Skeletal muscle cell (primary cell): Measurements from ENCODE around the gene UGCG.
"Not testable (repeated sequence)": the region's sequence is repeated elsewhere in the genome, so short reads cannot be mapped to it uniquely, and the experiment has no call there.

Source experiments
- DNase-seq: peaks from one replicate; pipeline ENCODE4 v3.0.0-alpha.2; 2010; ENCODE audit warnings: low read depth
- H3K4me3 ChIP-seq: 2 replicates; pipeline ENCODE4 v1.5.1; 2011; ENCODE audit warnings: low read depth, mild to moderate bottlenecking, control low read depth, low read length, moderate library complexity

Gene UGCG

DNA sequence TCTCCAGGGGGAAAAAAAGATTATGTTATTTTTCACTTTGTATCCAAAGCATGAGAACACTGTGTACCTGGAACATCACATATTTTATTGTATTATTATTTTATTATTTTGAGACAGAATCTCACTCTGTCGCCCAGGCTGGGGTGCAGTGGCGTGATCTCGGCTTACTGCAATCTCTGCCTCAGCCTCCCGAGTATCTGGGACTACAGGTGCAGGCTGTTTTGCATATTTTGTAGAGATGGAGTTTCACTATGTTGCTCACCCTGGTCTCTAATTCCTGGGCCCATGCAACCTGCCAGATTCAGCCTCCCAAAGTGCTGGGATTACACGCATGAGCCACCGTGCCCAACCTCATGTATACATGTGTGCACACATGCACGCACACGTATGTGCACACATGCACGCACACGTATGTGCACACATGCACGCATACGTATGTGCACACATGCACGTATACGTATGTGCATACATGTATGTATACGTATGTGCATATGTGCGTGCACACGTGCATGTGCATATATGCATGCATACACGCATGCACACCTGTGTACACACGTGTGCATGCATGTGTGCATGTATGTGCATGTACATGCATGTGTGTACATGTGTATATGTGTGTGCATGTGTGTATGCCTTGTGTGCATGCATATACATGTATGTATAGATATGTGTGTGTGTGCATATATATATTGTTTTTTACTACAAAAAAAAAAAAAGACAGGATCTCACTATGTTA is 9.5 kb upstream of the UGCG start:
- H3K4me3 ChIP-seq, result no peak overlapping the region
- no peak for DNase-seq

GRCh38 chr9:111890334-111890733 is 6.3 kb upstream of the UGCG start:
- H3K4me3 ChIP-seq, result no peak overlapping the region
- DNase-seq, result no peak

DNA sequence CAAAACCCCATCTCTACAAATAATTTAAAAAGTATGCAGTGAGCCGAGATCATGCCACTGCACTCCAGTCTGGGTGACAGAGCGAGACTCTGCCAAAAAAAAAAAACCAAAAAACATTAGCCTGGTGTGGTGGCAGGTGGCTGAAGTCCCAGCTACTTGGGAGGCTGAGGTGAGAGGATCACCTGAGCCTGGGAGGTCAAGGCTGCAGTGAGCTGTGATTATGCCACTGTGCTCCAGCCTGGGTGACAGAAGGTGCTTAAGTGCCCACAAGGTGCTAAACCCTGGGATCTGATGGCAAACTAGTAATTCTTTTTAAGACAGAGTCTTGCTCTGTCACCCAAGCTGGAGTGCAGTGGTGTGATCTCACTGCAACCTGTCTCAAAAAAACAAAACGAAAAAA is 5.7 kb upstream of the UGCG start:
- H3K4me3 ChIP-seq, DNase-seq: not testable (repeated sequence)

DNA sequence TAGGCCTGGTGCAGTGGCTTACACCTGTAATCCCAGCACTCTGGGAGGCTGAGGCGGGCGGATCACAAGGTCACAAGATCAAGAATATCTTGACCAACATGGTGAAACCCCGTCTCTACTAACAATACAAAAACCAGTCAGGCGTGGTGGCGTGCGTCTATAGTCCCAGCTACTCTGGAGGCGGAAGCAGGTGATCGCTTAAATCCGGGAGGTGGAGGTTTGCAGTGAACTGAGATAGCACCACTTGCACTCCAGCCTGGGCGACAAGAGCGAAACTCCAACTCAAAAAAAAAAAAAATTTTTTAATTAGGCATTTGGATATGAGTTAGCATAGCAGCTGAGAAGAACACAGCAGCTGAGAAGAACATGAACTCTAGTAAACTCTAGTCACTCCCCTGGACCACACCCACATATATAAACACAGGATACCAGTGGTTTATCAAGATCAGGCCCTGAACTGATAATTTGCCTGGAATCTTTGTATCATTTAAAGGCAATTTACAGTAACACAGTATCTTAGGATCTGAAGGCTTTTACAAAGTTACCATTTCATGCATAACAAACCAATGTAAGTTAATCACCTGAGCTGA is 4.6 kb upstream of the UGCG start:
- no peak overlapping the region for H3K4me3 ChIP-seq
- DNase-seq, result no peak

GRCh38 chr9:111896942-111897600 is 457 bp downstream of the UGCG start:
- peak; percentile 31 for DNase-seq
- peak overlapping the region; percentile 81 for H3K4me3 ChIP-seq

GRCh38 chr9:111897601-111898137 is 1.1 kb downstream of the UGCG start:
- DNase-seq, result no peak
- H3K4me3 ChIP-seq, result peak overlapping the region; percentile 81

GRCh38 chr9:111898331-111899096 is 1.9 kb downstream of the UGCG start:
- DNase-seq, result no peak
- H3K4me3 ChIP-seq, result peak overlapping the region; percentile 81

DNA sequence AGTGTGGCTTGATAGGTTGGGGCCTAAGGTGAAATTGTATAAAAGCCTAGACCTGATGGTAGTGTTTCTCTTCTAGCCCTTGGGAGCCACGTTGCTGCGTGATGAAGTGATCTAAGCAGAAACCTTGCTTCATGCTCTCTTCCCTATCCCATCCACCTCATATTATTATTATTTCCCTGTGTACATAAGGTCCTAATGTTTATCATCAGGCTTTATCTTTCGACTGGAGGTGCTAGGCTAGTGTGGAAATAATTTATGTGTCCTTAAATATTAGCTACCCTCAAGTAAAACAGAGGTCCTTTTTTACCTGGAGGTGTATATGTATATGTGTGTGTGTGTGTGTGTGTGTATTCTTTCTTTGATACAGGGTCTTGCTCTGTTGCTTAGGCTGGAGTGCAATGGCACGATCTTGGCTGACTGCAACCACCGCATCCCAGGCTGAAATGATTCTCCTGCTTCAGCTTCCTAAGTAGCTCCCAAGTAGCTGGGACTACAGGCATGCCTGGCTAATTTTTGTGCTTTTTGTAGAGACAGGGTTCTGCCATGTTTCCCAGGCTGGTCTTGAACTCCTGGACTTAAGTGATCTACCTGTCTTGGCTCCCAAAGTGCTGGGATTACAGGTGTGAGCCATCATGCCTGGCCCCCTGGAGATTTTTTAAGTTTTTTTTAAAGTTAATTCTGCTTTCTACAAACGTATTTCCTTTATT is 3.7 kb downstream of the UGCG start:
- peak overlapping the region; percentile 81 for H3K4me3 ChIP-seq
- no peak for DNase-seq

DNA sequence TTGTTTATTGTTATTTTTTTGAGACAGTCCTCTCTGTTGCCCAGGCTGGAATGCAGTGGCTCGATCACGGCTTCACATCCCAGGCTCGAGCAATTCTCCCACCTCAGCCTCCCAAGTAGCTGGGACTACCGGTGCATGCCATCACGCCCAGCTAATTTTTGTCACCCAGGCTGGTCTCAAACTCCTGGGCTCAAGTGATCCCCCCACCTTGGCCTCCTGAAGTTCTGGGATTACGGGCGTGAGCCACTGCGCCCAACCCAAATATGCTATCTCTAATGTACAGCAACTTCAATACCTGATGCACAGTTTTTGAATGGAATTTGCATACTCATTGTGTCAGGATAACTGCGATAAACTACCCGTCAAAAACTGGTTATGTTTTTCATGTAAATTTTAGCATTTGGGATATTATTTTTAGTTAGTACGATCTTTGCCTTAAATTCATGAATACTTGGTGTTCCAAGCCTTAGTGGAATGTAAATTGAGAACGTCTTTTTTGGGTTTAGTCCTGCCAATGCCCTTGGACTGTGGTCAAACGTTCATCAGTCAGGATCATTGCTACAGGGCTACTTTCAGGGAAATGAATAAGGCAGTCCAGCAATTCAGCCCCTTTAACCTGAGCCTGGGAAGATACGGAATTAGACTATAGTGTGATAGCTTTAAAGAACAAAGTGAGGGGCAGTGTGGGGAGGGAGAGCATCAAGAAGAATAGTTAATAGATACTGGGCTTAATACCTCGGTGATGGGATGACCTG is 4.4 kb downstream of the UGCG start:
- DNase-seq, result no peak
- H3K4me3 ChIP-seq, result peak overlapping the region; percentile 81

DNA sequence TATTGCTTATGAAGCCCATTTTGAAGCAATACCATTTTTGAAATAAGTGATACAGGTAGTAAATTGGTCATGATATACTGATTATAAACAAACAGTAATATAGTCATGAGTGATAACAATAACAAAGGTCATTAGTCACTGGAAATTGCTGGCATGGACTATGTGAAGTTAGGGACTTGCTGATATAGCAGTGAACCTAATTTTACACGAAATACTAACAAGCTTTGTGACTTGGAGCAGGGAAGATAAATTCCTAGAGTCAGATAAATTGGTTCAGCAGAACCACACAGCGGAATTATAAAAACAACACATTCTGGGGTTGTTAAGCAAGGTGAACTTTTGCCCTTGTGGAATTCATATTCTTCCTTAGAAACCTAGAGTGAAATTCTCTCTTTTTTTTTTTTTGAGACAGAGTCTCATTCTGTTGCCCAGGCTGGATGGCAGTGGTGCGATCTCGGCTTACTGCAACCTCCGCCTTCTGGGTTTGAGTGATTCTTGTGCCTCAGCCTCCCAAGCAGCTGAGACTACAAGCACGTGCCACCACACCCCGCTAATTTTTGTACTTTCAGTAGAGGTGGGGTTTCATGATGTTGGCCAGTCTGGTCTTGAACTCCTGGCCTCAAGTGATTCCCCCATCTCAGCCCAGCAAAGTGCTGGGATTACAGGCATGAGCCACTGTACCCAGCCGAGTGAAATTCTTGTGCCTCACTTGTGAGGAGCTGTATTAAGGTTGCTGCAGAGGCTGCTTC is 6.0 kb downstream of the UGCG start:
- peak overlapping the region; percentile 81 for H3K4me3 ChIP-seq
- DNase-seq, result no peak

GRCh38 chr9:111903535-111903934 is 6.9 kb downstream of the UGCG start:
- DNase-seq, result not testable (repeated sequence)

DNA sequence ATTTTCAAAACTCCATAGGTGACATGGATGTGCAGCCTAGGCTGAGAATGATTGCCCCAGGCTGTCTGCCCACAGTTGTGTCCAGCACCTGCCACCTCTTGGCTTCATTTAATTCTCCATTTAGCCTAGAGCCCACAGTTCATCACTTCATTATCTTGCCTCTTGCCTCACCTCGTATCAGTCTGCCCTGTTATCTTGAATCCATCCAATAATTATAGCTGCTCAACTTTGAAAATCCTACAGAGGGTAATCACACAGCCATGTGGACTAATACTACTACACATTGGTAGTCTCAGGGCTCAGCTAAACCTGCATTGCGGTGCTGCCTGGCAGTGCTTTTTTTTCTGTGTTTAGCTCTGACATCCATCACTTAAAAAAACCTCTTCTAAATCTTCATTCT is 7.4 kb downstream of the UGCG start:
- no peak overlapping the region for H3K4me3 ChIP-seq
- no peak for DNase-seq

More at GRCh38 chr9:111903535-111903934, 6.9 kb downstream of the UGCG start:
- not testable (repeated sequence) for H3K4me3 ChIP-seq

- DNase-seq, result no peak
- H3K4me3 ChIP-seq, result no peak overlapping the region
Observed at GRCh38 chr9:111904891-111905291, 8.3 kb downstream of the UGCG start.

- no peak for DNase-seq
- H3K4me3 ChIP-seq, result no peak overlapping the region
Observed at GRCh38 chr9:111907147-111907546, 10.5 kb downstream of the UGCG start.

DNA sequence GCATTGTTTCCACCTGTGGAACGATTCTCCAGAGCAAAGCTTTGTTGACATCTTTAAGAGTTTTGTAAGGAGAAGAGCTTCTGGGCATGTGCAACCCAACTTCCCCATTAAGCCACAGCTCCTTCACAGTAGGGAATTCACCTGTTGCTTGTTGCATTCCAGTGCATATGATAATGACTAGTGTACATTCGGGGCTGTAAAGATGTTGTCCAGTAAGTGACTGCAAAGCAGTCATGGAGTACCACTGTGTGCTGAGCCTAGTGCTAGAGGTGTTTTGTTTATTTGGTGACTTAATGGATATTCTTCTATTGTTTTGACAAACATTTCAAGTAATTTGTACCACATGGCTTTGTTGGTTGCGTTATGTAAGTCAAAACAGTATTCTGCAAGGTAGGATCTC is 12.8 kb downstream of the UGCG start:
- H3K4me3 ChIP-seq, result no peak overlapping the region
- no peak for DNase-seq

GRCh38 chr9:111910428-111910827 is 13.8 kb downstream of the UGCG start:
- DNase-seq, result no peak
- H3K4me3 ChIP-seq, result no peak overlapping the region

- DNase-seq, result no peak
- no peak overlapping the region for H3K4me3 ChIP-seq
Observed at GRCh38 chr9:111913159-111913558, 16.5 kb downstream of the UGCG start.
